NCI-H82 treated with DMSO at 0.1 percent for 48 hours (cell line): ENCODE measurements around the gene NDUFB11.

ENCODE experiments used
- DNase-seq: peaks from one replicate; lab custom pipeline; 2025; ENCODE audit not compliant: unreplicated experiment; lab: John Stamatoyannopoulos, UW

NDUFB11 gene

GRCh38 chrX:47144626-47145394 is at the start of gene NDUFB11, which contains the start of gene RBM10:
NDUFB11 (minus strand) TSS chrX:47144702; CDS start chrX:47144679, 23 bp downstream.
RBM10 (plus strand) TSS chrX:47145221; CDS start chrX:47147482, 2,261 bp downstream.
- DNase-seq, result peak; percentile 86

- peak; percentile 86 for DNase-seq
These were observed 49.1 kb upstream of the NDUFB11 start, which contains the start of gene UBA1 for GRCh38 chrX:47193475-47194193. UBA1 (plus strand) TSS chrX:47193829; CDS start chrX:47198803, 4,974 bp downstream.

DNA sequence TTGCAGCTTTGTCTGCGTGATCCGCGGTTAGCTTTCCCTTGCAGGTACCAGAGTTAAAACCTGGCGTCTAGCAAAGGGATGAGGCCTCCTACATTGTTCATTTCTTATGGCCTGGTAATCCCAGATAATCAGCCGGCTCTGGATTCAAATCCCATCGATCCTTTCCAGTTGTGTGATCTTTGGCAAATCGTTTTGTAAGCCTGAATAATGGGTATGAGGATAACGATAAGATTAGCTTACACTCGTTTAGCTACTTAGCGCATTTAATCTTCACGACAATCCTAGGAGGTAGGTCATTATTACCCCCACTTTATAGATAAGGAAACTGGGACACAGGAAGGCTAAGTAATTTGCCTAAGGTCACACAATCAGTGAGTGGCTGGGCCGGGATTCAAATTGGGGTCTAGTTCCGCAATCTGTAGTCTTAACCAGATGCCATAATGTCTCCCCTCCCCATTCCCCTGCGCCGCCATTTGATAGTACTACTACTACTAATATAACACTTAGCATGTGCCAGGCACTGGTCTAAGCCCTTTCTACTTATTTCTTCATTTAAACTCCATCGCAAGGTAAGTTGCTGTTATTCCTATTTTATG is 47.4 kb upstream of the NDUFB11 start:
- DNase-seq, result peak; percentile 84

DNA sequence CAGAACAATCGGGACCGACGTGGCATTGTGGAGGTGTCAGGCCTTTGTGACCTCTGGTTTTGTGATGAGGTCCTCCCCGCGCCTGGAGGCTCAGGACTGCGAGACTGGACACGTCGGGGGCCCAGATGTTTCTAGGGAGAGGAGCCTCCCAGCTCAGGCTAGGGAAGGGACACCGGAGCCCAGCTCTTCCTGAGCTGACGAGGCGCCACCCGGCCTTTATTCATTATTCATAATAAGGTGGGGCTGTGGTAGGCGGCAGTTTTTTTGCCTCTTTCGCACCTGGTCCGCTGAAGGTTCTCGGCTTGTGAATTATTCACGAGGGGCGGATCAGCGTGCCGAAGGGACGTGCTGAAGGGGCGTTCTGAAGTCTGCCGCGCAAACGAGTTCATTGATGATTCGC is 46.8 kb upstream of the NDUFB11 start:
- DNase-seq, result peak; percentile 24

DNA sequence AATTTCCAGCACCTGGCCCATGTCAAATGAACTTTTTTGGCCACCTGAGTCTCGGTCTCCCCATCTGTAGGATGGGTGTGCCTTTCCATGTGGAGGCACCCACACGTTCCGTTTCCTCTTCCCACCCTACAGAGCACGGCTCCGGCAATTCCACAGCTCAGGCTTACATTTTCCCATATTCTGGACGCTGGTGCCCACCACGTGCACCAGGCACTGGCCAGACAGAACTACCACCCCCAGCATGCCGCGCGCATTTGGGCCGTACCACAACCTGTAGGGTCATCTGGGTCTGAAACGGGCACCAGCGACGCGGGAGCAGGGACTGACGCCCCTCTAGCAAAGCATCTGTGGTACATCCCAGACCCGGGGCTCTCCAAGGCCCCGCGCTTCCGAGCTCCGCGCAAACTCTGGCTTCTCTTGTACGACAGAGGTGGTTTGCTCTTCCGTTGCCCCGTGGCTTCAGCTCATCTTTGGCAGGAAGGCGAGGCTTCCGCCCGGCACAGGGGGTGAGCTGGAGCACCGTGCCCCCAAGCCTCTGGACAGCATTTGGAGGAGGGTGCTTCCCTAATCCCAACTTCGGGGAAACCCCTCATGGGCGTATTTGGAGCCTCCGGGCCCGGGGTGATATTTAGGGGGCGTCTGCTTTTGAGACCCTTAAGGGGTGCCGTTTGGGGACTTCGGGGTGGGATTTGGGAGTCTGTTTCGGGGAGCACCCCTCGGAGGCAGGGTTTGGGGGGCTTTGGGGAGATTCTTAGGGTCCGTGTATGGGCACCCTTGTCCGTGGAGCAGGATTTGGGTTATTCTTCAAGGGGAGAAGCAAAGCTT is 46.2 kb upstream of the NDUFB11 start:
- peak; percentile 85 for DNase-seq

DNA sequence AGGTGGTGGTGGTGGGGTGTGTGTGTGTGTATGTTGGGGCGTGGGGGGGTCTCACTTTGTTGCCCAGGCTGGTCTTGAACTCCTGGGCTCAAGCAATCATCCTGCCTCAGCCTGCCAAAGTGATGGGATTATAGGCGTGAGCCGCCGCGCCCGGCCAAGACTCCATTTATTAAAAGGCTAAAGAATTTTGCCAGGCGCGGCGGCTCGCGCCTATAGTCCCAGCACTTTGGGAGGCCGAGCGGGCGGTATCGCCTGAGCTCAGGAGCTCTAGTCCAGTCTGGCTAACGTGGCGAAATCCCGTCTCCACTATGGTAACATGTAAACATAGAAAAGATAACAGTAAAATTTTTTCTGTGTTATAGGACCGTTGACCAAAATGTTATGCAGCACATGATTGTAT is 45.4 kb upstream of the NDUFB11 start:
- no peak for DNase-seq

- no peak for DNase-seq
These were observed 42.7 kb upstream of the NDUFB11 start for GRCh38 chrX:47187106-47187677.

- no peak for DNase-seq
These were observed 41.7 kb upstream of the NDUFB11 start for GRCh38 chrX:47186096-47186740.

GRCh38 chrX:47185241-47185640 is 40.7 kb upstream of the NDUFB11 start:
- DNase-seq, result no peak

DNA sequence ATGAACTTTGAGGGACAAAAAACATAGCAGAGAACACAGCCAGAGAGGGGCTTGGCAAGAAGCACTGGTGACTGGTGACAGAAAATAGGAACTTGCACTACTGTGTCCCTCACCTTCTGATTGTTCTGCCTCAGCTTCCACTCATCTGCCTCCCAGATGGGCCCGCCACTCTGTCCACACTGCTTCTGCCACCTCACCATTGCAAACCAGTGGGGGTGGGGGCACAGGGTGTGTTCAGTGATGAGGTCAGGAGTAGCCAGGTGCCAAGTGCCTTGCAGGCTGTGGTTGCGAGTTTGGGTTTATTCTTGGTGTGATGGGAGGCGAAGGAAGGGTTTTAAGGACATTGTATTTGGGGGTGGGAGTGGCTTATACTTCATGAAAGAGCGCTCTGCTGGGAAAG is 40.0 kb upstream of the NDUFB11 start:
- DNase-seq, result no peak

DNA sequence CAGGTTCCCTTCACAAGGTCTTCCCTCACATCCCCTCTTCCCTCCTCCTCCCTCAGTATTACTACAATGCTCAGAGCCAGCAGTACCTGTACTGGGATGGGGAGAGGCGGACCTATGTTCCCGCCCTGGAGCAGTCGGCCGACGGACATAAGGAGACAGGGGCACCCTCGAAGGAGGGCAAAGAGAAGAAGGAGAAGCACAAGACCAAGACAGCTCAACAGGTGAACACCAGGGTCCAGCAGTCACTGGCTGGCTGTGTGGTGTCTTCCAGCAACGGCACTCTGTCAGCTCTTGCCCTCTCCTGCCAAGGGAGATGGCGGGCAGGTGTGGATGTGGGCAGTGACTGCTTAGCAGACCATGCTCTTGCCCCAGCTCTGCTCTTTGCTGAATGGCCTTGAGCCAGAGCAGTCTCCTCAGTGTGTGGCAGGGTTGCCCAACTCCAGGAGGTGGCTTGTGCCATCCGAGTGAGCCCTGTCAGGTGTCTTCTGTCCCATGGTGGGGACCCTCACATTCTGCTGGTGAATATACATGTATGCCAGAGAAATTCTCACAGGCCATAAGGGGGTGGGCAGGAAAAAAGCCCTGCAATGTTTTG is 37.7 kb upstream of the NDUFB11 start:
- DNase-seq, result no peak

DNA sequence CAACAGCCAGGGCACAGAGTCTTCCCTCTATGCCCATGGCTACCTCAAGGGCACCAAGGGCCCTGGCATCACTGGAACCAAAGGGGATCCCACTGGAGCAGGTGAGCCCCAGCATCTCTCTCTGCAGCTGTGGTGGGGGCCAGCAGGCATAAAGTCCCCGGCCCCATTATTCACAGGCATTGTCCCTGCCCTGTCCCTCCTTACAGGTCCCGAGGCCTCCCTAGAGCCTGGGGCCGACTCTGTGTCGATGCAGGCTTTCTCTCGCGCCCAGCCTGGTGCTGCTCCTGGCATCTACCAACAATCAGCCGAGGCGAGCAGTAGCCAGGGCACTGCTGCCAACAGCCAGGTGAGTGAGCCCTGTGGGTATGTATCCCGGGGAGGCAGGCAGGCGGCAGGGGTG is 36.8 kb upstream of the NDUFB11 start:
- no peak for DNase-seq

- no peak for DNase-seq
These were observed 35.8 kb upstream of the NDUFB11 start for GRCh38 chrX:47180346-47180745.

DNA sequence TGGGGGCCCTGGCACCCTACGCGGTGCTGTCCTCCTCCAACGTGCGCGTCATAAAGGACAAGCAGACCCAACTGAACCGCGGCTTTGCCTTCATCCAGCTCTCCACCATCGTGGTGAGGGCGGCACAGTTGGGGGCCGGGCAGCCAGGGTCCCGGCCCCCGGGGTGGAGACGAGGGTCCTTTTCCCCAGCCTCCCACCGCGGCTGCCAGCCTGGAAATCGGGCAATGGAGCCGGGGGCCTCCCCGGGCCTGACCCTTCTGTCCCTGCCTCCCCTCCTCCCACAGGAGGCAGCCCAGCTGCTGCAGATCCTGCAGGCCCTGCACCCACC is 35.4 kb upstream of the NDUFB11 start:
- DNase-seq, result no peak

DNA sequence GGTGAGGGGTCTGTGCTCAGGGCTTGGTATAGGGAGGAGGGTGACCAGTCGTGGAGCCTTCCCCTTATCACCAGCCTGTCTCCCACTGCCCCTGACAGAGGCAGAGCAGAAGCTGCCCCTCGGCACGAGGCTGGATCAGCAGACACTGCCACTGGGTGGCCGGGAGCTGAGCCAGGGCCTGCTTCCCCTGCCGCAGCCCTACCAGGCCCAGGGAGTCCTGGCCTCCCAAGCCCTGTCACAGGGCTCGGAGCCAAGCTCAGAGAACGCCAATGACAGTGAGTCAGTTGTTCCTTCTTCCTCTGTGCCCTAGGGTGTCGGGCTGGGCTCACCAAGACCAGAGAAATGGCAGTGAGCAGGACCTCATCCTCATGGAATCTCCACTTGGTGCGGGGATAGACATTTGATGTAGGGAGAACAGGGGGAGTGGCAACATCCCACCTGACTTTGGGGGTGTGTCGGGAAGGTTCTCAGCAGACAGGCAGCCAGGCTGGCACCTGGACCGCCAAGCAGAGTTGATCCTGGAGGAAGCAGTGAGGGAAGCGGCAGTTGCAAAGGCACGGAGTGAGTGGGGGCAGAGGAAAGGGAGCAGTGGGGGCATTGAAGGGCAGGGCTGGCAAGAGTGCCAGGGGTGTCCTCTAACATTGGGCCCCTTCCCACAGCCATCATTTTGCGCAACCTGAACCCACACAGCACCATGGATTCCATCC is 34.9 kb upstream of the NDUFB11 start:
- no peak for DNase-seq

- DNase-seq, result no peak
These were observed 33.8 kb upstream of the NDUFB11 start for GRCh38 chrX:47178337-47178736.

GRCh38 chrX:47177079-47177478 is 32.6 kb upstream of the NDUFB11 start:
- DNase-seq, result no peak

- no peak for DNase-seq
These were observed 31.7 kb upstream of the NDUFB11 start for GRCh38 chrX:47176101-47176740.

- no peak for DNase-seq
These were observed 31.1 kb upstream of the NDUFB11 start for GRCh38 chrX:47175588-47175980.
